A673 (cell line): ENCODE results near the gene PPP4R3C. TPM values are rescaled to one million over a fixed set of nuclear protein-coding genes. Genes with fewer than 3 reads are reported as not detected.

ENCODE experiments used
- Bru-seq: library from RNA; stranded (reverse); fragments of 400-500 nt; gene quantifications from one replicate; lab custom pipeline; 2021; lab: Mats Ljungman, UMichigan
- BruChase-seq, 2 experiments: library from RNA; stranded (reverse); fragments of 400-500 nt; gene quantifications; one replicate each; lab custom pipeline; 2021; lab: Mats Ljungman, UMichigan
- BruUV-seq: library from RNA; stranded (reverse); fragments of 400-500 nt; replicated peaks from 2 replicates; lab custom pipeline; 2021; lab: Mats Ljungman, UMichigan
- CTCF ChIA-PET: fragments of 300-600 bp; sonication (Branson Sonifier 250); formaldehyde crosslinking; loops from one replicate; lab custom pipeline; 2022; ENCODE audit warnings: antibody characterized with exemption; lab: Charles Lee
- POLR2A ChIA-PET: fragments of 300-600 bp; sonication (Branson Sonifier 250); formaldehyde crosslinking; loops from one replicate; lab custom pipeline; 2022; ENCODE audit warnings: antibody characterized with exemption; ENCODE audit not compliant: low non-redundant PET; lab: Charles Lee
- DNase-seq: peaks from one replicate; pipeline ENCODE4 v3.0.0-alpha.2; 2015; ENCODE audit warnings: low spot score
- H3K27ac ChIP-seq: fragments of 200-600 bp; sonication (generic); 2 replicates; pipeline ENCODE4 v1.5.1; 2016; ENCODE audit warnings: mixed run types, low read depth, mild to moderate bottlenecking, mixed read lengths, antibody characterized with exemption, low read length; ENCODE audit not compliant: poor library complexity, severe bottlenecking
- H3K27me3 ChIP-seq: fragments of 200-600 bp; sonication (generic); replicated peaks from 2 replicates; pipeline ENCODE4 v1.6.1; 2017; ENCODE audit warnings: mixed run types, low read depth, mild to moderate bottlenecking, mixed read lengths, antibody characterized with exemption, low read length; ENCODE audit not compliant: insufficient read depth, poor library complexity
- H3K36me3 ChIP-seq: fragments of 200-600 bp; sonication (generic); 2 replicates; pipeline ENCODE4 v1.6.1; 2016; ENCODE audit warnings: mixed run types, mild to moderate bottlenecking, mixed read lengths, antibody characterized with exemption, low read length; ENCODE audit not compliant: insufficient read depth, poor library complexity, severe bottlenecking
- H3K4me1 ChIP-seq: fragments of 200-600 bp; sonication (generic); 2 replicates; pipeline ENCODE4 v1.6.1; 2017; ENCODE audit warnings: mixed run types, mild to moderate bottlenecking, mixed read lengths, antibody characterized with exemption, low read length; ENCODE audit not compliant: insufficient read depth, poor library complexity, severe bottlenecking
- H3K4me3 ChIP-seq: fragments of 200-600 bp; sonication (generic); 2 replicates; pipeline ENCODE4 v1.5.1; 2016; ENCODE audit warnings: low read depth, mixed run types, mild to moderate bottlenecking, mixed read lengths, low read length; ENCODE audit not compliant: poor library complexity, severe bottlenecking
- H3K9me3 ChIP-seq: fragments of 200-600 bp; sonication (generic); 2 replicates; pipeline ENCODE4 v1.6.1; 2016; ENCODE audit warnings: mixed run types, low read depth, mild to moderate bottlenecking, mixed read lengths, antibody characterized with exemption, low read length; ENCODE audit not compliant: poor library complexity, severe bottlenecking
- EZH2 ChIP-seq: fragments of 200-600 bp; sonication (generic); IDR thresholded peaks from 2 replicates; pipeline ENCODE4 v1.6.1; 2017; ENCODE audit warnings: borderline replicate concordance, low read depth, mild to moderate bottlenecking, mixed read lengths, antibody characterized with exemption, low read length; ENCODE audit not compliant: poor library complexity, severe bottlenecking
- intact Hi-C: fragments of 100-400 bp; cut with micrococcal nuclease; formaldehyde crosslinking; loops from one replicate; pipeline ENCODE4 v1.10.0; 2022; ENCODE audit not compliant: unreplicated experiment
- long read RNA-seq: library from polyadenylated mRNA; stranded (forward); transcript quantifications from one replicate; pipeline ENCODE4 v2.0.0, GENCODE V29; 2022
- total RNA-seq: library from RNA; stranded (reverse); gene quantifications from 2 replicates; pipeline ENCODE4 v1.2.3, GENCODE V29; 2021
- TF ChIP-seq, protein P1 (sequence below): fragments of 300-800, 200-600 bp; sonication (generic); conservative IDR thresholded peaks from 2 replicates; pipeline ENCODE4 v1.5.1; 2017; ENCODE audit warnings: low read depth, mild to moderate bottlenecking, antibody characterized with exemption, low read length, moderate library complexity, mixed read lengths

Gene PPP4R3C
- total RNA-seq (not detected in 2 replicates), Bru-seq, nascent RNA (not detected), BruChase-seq, experiment 1, labeled RNA remaining after a 2-hour chase (not detected), BruChase-seq, experiment 2, labeled RNA remaining after a 6-hour chase (not detected)
- long read RNA-seq, result 0 reads

GRCh38 chrX:27463187-27463586, at the start of gene PPP4R3C:
TSS of gene PPP4R3C (minus strand) at chrX:27463341. CDS start at chrX:27463296, 45 bp downstream.
- no peak for TF ChIP-seq EZH2
- TF ChIP-seq, protein P1, sequence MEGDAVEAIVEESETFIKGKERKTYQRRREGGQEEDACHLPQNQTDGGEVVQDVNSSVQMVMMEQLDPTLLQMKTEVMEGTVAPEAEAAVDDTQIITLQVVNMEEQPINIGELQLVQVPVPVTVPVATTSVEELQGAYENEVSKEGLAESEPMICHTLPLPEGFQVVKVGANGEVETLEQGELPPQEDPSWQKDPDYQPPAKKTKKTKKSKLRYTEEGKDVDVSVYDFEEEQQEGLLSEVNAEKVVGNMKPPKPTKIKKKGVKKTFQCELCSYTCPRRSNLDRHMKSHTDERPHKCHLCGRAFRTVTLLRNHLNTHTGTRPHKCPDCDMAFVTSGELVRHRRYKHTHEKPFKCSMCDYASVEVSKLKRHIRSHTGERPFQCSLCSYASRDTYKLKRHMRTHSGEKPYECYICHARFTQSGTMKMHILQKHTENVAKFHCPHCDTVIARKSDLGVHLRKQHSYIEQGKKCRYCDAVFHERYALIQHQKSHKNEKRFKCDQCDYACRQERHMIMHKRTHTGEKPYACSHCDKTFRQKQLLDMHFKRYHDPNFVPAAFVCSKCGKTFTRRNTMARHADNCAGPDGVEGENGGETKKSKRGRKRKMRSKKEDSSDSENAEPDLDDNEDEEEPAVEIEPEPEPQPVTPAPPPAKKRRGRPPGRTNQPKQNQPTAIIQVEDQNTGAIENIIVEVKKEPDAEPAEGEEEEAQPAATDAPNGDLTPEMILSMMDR, result no peak
- DNase-seq, result no peak
- H3K27me3 ChIP-seq, result no peaks in the 10 kb centered on the region
- no peak within 1 kb of the TSS for H3K4me3 ChIP-seq
- H3K27ac ChIP-seq, result no peak within 1 kb of the TSS
- no TSS peak for BruUV-seq
- no peaks in the 10 kb centered on the region for H3K4me1 ChIP-seq
- no peaks in the 10 kb centered on the region for H3K36me3 ChIP-seq
- CTCF ChIA-PET, result no interaction called here
- H3K9me3 ChIP-seq, result no peaks in the 10 kb centered on the region
- intact Hi-C loops, result no loop called here
- POLR2A ChIA-PET, result interaction anchor here (0.6 kb wide), 1 partner anchor 69 kb away, joined by 8 read pairs; no protein-coding TSS in a partner anchor

GRCh38 chrX:27491397-27491796, 28.3 kb upstream of the PPP4R3C start:
- Histone ChIP-seq H3K4me1 (no peaks in the 10 kb centered on the region), H3K27me3 (no peaks in the 10 kb centered on the region), H3K27ac (no peak overlapping the region), H3K9me3 (no peaks in the 10 kb centered on the region), H3K36me3 (no peaks in the 10 kb centered on the region), H3K4me3 (no peak overlapping the region)
- no peak for DNase-seq
- POLR2A ChIA-PET, result no interaction called here
- TF ChIP-seq EZH2, result no peak
- TF ChIP-seq, protein P1, result no peak
- intact Hi-C loops, result no loop called here
- BruUV-seq, result no TSS peak
- CTCF ChIA-PET, result no interaction called here

- H3K9me3 ChIP-seq, result no peaks in the 10 kb centered on the region
- DNase-seq, result no peak
- ChIA-PET CTCF (no interaction called here), POLR2A (no interaction called here)
- H3K4me1 ChIP-seq, result no peaks in the 10 kb centered on the region
- H3K36me3 ChIP-seq, result no peaks in the 10 kb centered on the region
- intact Hi-C loops, result no loop called here
- no peak overlapping the region for H3K27ac ChIP-seq
- BruUV-seq, result no TSS peak
- TF ChIP-seq, protein P1, result no peak
- TF ChIP-seq EZH2, result no peak
- H3K27me3 ChIP-seq, result no peaks in the 10 kb centered on the region
- no peak overlapping the region for H3K4me3 ChIP-seq
Measured at GRCh38 chrX:27466051-27466450, 2.9 kb upstream of the PPP4R3C start.
